GM21515 (cell line): ENCODE results near the gene PROZ.

Source experiments
- ATAC-seq: cut with Tn5 transposase; IDR thresholded peaks from one replicate; pipeline ENCODE4 v1.9.1; 2021; ENCODE audit not compliant: unreplicated experiment

The PROZ gene

DNA sequence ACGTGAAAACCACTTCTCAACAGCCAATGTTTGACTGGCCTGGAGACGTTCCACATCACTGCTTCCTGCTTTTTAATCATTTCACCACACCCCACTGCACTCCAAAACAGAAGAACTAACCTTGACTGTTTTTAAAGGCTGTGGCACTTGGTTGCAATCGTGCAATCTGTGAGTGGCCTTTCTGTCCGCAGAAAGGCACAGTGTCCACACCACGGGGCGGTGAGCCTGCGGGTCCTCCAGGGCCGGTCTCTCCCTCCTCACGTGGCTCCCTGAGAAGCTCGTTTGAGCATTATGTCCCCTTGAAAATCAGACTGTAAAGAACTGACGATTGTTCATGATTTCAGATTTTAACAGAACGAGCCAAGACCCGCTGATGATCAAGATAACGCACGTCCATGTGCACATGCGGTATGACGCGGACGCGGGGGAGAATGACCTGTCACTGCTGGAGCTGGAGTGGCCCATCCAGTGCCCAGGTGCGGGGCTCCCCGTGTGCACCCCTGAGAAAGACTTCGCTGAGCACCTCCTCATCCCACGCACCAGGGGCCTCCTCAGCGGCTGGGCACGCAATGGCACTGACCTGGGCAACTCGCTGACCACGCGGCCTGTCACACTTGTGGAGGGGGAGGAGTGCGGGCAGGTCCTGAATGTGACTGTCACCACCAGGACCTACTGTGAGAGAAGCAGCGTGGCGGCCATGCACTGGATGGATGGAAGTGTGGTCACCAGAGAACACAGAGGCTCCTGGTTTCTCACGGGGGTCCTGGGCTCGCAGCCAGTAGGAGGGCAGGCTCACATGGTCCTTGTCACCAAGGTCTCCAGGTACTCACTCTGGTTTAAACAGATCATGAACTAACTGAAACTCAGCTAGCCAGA, 13.0 kb downstream of the PROZ start:
- no peak for ATAC-seq

GRCh38 chr13:113172419-113172926, 14.0 kb downstream of the PROZ start:
- no peak for ATAC-seq

- ATAC-seq = no peak
Measured at GRCh38 chr13:113176280-113176679, 17.8 kb downstream of the PROZ start.

DNA sequence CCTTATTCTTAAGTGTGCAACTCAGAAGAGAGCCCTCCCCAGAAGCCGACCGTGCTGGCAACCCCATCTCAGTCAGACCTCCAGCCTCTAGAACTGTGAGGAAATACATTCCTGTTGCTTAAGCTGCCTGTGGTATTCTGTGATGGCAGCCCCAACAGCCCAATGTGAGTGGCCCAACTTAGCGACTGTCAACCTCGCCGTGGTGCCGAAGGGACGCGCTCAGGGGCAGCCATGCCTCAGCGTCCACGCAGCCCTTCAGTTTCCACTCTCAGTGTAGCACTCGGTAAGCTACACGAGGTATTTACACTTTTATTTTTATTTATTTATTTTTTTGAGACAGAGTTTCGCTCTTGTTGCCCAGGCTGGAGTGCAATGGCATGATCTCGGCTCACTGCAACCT, 18.4 kb downstream of the PROZ start:
- ATAC-seq = no peak

DNA sequence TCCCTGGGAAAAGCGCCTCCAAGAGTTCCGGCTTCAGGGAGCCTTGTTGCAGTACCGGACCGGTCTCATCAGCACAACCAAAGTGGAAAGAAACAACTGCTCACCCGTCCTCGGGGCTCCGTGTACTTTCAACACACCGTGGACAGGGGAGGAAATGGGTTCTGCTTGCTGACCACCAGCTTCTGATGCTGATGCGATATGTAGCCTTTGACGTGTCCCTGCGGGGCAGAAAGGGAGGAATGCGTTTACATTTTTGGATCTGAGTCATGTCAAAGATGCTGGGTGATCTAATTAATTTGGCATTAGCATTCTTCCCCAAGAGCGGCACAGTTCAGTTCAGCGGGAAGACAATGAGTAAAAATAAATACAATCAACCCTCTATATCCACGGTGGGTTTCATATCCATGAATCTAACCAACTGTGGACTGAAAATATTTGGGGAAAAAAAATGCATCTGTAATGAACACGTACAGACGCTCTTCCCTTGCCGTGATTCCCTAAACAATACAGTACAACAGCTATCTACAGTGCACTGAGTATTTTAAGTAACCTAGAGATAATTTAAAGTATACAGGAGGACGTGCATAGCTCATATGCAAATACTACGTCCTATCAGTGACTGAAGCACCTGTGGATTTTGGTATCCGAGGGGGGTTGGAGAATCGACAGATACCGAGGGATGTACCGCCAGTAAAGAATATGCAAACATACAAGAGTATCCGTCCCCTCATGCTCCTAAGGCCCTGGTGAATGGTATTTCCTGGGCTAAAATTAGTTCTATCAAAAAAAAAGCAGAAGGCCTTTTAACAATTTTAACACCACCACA, 19.8 kb downstream of the PROZ start:
- ATAC-seq = no peak

DNA sequence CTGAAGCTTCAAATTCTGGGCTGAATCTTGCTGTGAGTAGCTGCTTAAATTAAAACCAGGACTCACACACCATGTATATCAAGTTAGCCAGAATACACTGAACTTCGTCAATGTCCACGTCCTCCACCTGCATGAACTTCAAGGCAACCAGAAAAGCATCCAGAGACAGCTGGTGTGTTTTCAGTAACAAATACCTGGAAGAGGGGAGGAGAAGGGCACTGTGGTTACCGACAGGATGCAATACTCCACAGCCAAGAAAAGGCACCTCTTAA, 20.4 kb downstream of the PROZ start:
- no peak for ATAC-seq

GRCh38 chr13:113179374-113180230, 21.2 kb downstream of the PROZ start:
- no peak for ATAC-seq

- no peak for ATAC-seq
Measured at GRCh38 chr13:113182046-113182445, 23.6 kb downstream of the PROZ start.

- no peak for ATAC-seq
Measured at GRCh38 chr13:113183450-113184129, 25.1 kb downstream of the PROZ start.

DNA sequence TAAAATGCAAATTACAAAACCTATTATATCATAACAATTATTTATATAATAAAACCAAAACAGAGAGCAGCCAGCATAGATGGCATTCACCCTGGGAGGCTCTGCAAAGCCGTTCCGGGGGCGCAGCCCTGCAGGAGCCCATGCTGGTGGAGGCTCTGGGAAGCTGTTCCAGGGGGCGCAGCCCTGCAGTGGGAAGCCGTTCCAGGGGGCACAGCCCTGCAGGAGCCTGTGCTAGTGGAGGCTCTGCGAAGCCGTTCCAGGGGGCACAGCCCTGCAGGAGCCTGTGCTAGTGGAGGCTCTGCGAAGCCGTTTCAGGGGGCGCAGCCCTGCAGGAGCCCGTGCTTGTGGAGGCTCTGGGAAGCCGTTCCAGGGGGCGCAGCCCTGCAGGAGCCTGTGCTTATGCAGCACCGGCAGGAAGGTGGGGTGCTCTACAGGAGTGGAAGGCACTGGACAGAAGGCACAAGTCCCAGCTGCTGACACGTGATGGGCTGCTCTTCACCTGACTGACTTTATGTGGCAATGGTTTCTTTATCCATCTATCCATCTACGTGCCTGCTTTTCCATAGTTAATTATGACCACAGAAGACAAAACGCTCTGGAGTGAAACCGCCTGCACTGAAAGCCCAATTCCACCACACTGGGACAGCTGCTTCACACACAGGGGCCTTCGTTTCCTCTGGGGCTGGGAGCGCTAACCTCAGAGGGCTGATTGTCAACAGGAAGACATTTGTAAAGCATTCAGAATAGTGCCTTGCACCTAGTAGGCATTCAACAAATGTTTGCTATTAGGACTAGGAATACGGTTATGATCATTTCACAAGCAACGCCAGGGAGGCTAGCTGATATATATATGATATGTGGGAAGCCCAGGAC, 26.4 kb downstream of the PROZ start:
- ATAC-seq = no peak

GRCh38 chr13:113186061-113186900, 27.8 kb downstream of the PROZ start:
- peak; percentile 87 for ATAC-seq

GRCh38 chr13:113187263-113187669, 28.8 kb downstream of the PROZ start:
- ATAC-seq = no peak

GRCh38 chr13:113187883-113188665, 29.6 kb downstream of the PROZ start:
- ATAC-seq = no peak

DNA sequence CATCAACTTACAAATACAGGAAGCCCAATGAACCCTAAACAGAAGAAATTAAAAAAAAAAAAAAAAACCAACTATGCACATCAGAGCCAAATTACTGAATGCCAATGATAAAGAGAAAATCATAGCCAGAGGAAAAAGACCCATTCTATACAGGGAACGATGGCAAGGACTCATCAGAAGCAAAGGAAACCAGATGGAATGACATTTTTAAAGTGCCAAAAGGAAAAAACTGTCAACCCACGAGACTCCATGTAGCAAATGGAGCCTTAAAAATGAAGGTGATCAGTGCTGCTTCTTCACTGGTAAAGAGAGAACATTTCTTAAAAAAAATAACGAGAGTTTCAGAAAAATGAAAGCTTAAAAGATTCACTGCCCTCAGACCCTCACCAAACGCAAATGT, 31.7 kb downstream of the PROZ start:
- ATAC-seq = no peak

DNA sequence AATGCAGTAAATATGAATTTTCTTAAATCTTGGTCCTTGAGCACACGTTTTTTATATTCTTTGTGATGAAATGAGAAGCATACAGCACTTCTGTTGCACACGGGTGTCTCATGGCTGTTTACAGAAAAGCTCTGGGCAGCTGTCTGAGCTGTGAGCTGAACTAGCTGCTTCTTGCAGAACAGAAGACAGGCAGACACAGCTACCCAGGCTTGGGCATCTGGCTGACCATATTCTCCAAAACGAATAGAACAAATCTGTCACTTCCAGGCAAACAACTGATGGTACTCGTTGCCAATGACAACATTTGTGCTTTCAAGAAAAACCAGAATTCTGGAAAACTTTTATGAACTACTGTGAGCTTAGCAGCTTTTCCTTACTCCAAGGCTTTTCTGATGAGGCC, 33.8 kb downstream of the PROZ start:
- ATAC-seq = no peak

- no peak for ATAC-seq
Measured at GRCh38 chr13:113192902-113193301, 34.5 kb downstream of the PROZ start.

GRCh38 chr13:113195360-113195759, 36.9 kb downstream of the PROZ start:
- no peak for ATAC-seq
